Cerebellar cortex (tissue), 1 donor: ENCODE results near the gene ZC3H18.

Source experiments
- DNase-seq: peaks from one replicate; pipeline ENCODE4 v3.0.0-alpha.2; 2015; ENCODE audit warnings: low spot score

ZC3H18 gene

DNA sequence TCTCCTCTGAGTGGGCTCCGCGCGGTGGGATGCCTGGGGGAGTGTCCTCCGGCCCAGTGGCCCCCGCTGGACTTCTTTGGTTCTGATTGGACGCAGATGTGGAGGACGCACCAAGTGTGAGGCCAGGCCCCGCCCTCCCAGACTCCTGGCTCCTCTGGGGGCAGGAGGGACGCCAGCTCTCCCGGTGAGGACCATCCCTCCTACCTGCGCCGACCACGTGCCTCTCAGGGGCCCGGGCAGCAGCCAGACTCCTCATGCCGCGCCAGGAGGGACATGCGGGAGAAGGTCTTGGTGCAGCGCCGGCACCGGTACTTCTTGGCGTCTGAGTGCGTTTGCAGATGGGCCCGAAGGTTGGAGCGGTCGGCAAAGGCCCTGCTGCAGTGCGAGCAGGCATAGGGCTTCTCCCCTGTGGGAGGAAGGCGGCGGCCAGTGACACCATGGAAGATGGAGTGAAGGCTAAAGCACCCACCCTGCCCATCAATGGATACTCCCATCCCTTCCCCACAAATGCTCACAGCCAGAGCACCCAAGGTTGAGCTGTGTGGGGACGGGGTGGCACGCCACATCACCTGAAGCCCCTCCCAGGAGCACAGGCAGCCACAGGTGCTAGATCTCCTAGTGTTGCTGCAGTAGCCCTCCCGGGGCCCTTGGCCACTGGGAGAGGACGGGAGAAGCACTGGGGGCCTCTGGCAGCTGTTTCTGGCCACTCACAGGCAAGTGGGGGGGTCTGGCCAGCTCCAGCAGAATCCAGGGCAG, 108.2 kb downstream of the ZC3H18 start:
- no peak for DNase-seq

DNA sequence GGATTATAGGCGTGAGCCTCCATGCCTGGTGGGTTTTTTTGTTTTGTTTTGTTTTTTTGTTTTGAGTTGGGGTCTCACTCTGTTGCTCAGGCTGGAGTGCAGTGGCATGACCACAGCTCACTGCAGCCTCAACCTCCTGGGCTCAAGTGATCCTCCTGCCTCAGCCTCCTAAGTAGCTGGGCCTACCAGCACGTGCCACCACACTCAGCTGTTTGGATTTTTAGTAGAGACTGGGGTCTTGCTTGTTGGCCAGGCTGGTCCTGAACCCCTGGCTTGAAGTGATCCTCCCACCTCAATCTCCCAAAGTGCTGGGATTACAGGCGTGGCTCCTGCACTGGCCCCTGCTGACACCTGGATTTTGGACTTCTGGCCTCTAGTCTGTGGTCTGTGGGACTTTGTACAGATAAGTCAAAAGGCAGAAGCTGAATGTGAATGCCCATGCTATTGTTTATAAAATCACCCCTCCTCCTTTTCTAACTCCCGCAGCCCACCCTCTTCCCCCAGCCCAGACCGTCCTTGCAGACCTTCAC, 110.4 kb downstream of the ZC3H18 start:
- DNase-seq = no peak

DNA sequence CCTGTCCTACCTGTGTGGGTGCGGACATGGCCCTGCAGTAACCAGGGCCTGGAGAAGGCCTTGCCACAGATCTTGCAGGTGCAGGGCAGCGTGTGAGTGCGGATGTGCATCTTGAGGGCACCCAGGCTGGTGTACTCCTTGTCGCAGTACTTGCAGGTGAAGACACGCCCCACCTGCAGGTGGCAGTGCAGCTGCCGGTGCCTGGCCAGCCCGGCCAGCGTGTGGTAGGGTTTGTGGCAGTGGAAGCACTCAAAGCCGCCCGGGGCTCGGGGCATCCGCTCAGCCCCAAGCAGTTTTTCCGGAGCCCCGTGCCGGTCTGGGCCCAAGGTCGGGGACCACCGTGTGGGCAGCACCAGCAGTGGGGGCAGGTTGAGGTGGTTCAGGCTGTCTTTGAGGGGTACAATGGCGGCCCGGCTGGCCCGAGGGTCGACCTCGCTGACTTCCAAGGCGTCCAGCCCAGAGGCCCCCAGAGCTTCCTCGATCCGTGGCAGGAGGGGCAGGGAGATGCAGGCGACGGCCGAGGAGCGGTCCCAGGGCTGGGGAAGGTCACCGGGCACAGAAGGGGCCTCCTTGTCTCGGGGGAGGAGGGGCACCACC, 111.0 kb downstream of the ZC3H18 start:
- no peak for DNase-seq
